DMS79 treated with DMSO at 0.1 percent for 48 hours (cell line): ENCODE measurements around the gene RALGPS1.

Experiments
- DNase-seq: peaks from one replicate; lab custom pipeline; 2025; lab: John Stamatoyannopoulos, UW

The RALGPS1 gene

GRCh38 chr9:126904586-126904985 is 10.0 kb upstream of the RALGPS1 start:
- no peak for DNase-seq

- DNase-seq, result no peak
Observed at GRCh38 chr9:126906091-126906490, 8.5 kb upstream of the RALGPS1 start.

- DNase-seq, result no peak
Observed at GRCh38 chr9:126907058-126907457, 7.5 kb upstream of the RALGPS1 start.

GRCh38 chr9:126915281-126915816 is 767 bp downstream of the RALGPS1 start:
- DNase-seq, result peak; percentile 67

DNA sequence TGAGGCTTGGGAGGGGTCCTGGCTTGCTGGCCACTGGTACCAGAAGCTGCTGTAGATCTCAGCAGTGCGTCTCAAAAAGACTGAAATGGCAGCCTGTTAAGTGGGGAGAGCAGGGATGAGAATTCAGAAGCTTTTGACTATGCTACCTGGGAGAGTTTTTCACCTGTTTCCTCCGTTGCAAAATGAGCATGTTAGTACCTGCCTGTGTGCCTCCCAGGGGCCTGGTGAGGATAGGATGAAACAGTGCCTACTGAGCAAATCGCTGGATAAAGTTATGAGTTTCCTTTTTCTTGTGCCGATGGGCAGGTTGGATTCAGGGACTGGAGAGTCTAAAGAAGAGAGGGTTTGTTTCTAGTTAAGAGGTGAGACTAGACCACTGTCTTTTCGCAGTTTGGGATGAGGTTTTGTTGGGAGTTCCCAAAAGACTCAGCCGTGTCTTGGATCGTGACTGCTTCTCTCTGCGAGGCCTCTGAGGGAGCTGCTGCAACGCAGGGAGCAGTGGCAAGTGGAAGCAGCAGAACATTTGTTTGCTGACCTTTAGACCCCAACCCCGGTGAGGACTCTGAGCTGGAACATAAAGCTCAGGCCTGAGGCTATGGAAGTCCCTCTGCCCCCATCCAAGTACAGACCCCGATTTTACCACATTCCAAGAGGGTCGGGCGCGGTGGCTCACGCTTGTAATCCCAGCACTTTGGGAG is 1.4 kb downstream of the RALGPS1 start:
- peak; percentile 67 for DNase-seq

DNA sequence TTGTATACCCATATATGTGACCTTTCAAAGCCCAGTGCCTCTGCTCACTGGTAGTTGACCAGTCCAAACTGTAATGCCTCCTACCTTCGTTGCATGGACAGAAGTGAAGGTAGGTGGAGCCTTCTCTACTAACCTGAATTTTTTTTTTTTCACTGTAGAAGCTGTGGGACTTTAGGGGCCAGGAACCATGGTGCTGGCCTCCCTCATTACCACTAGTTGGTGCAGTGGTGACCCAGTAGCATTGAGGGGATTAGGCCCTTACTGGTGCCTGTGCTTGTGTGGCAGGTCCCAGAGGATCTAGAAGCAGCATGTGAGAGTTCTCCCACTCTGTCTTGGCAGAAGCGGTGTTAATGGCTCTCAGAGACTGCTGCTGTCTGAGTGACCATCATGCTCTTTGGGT is 2.3 kb downstream of the RALGPS1 start:
- DNase-seq, result no peak

DNA sequence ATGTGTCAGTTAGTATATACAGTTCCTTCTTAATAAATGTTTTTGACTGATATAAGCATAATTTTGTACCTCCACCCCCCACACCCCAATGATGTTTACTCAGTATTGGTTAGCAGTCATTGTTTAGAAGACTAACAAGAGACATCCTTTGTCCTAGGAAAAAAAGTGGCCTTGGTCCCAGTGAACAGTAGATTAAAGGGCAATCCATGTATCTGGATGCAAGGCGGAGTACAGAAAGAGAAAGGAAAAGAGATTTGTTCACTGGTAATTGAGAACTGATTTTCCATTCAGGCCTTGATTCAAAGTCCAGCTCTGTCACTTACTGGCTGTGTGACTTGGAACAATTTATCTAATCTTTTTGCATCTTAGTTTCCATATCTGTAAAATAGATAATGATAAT is 4.6 kb downstream of the RALGPS1 start:
- no peak for DNase-seq

DNA sequence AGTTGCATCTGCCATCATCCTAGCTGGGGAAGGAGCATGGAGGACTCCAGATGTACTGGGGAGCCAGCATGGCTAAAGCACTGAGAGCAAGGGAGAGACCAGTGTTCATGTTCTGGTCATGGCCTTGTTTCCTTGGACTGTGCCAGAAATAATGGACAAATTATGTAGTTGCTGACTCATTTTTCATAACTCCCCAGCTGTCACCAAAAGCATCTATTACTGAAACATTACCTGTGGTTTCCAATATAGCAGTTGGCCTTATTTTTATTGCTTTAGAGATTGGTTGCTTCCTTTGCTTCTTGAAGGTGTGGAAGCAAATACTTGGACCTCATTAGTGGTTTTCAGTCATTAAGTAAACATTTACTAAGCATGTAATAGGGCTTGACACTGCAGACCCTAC is 11.3 kb downstream of the RALGPS1 start:
- DNase-seq, result peak; percentile 5

GRCh38 chr9:126926364-126926763 is 11.8 kb downstream of the RALGPS1 start:
- DNase-seq, result no peak

DNA sequence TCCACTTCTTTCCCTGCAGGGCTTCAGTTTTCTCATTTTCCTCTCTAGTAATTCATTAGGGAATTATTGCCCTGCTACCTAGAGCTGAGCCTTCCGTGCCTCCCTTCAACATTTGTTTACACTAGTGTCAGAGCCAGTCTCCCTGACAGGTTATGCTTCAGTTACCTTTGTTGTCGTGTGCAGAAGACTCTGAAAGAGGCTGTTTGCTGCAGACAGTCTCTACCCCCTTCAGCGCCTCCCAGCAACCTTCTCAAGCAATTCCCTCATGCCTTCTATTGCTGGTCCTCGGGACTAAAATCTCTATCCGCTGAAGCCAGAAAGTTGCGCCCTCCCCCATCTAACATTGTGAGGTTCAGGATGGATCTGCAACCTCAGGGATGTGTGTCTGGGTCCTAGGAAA is 12.8 kb downstream of the RALGPS1 start:
- peak; percentile 94 for DNase-seq

DNA sequence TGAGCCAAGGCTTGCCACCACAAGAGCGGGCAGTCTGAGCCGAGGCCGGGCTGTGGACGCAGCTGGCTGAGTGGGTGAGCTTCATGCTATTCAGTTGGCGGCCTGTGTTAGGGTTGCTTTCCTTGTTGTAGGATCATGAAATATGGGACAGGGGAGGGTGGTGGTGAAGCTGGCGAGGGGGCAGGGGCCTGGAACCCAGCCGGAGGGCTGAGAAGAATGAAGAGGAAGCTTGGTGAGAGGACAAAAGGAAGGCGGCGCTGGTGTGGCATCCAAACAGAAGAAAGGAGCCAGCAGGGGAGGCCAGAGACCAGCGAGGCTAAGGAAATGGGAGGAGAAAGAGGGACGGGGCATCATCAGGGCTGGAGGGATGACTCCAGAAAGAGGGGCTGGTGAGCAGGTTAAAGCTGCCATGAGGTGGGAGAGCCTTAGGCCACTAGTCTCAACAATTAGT is 18.3 kb downstream of the RALGPS1 start:
- no peak for DNase-seq

- DNase-seq, result no peak
Observed at GRCh38 chr9:126933334-126933980, 18.9 kb downstream of the RALGPS1 start.

- DNase-seq, result no peak
Observed at GRCh38 chr9:126934441-126934840, 19.9 kb downstream of the RALGPS1 start.

GRCh38 chr9:126935630-126936029 is 21.0 kb downstream of the RALGPS1 start:
- no peak for DNase-seq

DNA sequence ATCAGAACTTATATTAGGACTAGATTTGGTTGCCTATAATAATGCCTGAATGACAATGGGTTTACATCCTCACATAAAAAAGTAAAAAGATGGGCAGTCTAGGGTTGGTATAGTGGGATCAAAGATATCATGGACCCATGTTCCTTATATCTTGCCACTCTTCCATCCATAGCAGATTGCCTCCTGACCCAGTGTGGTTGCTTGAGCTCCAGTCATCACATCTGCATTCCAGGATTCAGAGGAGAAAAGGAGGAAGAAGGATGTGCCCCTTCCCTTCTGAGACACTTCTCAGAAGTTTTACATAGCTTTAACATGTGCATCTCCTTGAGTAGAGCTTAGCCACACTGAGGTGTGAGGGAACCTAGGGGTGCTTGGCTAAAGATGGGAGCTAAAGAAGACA is 22.9 kb downstream of the RALGPS1 start:
- DNase-seq, result no peak

DNA sequence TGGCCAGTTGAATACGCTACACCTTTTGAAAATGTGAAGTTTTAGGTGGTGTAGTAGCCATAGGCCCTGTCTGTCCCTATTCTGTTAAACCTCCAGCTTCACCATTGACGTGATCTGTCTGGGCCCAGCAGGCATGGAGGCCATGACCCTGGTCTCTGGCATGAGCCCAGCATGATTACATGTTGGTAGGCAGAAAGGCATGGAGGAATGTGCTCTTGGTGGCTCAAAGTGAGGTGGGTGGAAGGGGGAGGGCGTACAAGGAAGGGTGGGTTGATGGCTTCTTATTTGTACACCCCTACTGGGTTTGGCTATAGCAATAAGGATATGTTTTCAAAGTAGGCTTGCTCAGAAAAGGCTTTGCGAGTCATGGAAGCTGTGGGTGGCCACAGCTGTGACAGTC is 23.7 kb downstream of the RALGPS1 start:
- DNase-seq, result no peak

- no peak for DNase-seq
Observed at GRCh38 chr9:126939821-126940221, 25.2 kb downstream of the RALGPS1 start.

DNA sequence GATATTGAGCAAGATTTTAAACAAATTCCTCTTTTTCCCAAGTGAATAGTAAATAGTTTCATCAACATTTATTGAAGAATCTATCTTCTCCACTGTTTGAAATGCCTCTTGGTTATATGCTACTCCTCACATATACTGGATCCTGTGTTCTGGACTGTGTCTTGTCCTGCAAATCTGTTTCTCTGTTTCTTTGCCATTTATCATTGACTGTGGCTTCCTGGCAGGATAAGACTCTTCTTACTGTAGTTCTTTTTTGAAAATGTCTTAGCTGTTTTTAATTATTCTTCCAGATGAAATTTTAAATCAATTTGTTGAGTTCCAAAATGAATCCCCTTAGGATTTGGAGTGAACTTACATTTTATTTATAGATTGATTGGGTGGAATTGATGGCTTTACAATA is 27.8 kb downstream of the RALGPS1 start:
- no peak for DNase-seq

GRCh38 chr9:126945682-126946081 is 31.1 kb downstream of the RALGPS1 start:
- no peak for DNase-seq

DNA sequence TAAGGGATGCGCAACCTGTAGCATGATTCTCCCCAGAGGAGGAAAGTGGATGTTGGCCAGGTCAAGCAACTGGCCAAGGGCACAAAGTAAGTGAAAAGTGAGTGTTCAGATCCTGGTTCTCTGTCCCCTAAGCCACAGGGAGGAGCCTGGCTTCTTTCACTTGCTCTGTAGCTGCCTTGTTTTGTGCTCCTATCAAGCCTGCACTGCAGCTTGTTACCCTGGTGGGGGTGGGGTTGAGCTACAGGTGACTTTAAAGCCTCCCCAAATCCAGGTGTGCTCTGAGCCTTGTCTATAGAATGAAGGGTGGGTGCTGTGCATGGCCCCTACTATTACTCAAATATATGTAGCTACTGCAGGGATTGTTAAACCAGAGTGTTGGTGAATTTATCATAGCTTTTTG is 32.9 kb downstream of the RALGPS1 start:
- no peak for DNase-seq

GRCh38 chr9:126952205-126952977 is 37.8 kb downstream of the RALGPS1 start:
- no peak for DNase-seq

- no peak for DNase-seq
Observed at GRCh38 chr9:126953041-126953809, 38.6 kb downstream of the RALGPS1 start.
